ENCODE measurements around the gene SPRING1.

The SPRING1 gene

DNA sequence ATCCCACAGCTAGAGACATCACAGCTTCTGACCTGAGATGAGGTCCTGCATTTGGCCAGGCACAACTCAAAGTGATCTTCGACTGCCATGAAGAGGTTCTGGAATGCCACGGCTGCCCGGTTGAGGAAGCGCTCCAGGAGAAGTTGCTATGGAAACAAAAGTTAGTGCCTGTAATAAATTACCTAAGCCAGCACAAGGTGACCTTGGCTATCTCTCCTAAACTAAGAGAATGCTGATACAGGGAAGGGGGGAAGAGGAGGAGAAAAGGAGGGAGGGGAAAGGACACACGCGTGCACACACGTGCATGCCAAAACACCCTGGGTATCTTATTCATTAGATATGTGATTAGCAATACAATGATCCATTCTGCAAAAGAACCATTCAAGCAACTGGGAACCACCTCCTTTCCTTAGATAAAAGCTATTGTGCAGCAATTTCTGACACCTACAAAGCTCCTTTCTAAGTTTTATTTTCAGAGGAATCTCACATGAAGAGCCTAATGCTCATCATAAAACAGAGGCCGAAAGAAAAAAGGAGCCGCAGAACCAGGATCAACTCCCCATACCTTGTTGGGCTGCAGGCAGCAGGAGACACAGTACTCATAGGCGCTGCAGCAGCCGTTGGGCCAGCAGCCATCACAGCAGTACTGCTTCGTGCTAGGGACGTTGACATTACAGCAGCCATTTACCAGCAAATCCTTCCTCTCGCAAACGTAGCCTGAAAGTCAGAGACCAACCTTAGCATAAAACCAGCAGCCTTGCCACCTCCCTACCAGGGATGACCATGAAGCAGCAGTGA, 17.9 kb downstream of the SPRING1 start:
- Histone ChIP-seq H3K4me1 (ENCODE audit: insufficient read depth, low read length) (peaks cover 26% of the 10 kb centered on the region), H3K27ac (ENCODE audit: low read depth, low read length) (0 out of 2 replicates have a peak overlapping the region, but pooled peaks have one; percentile 6), H3K36me3 (ENCODE audit: insufficient read depth, low read length) (peaks cover 55% of the 10 kb centered on the region), H3K27me3 (ENCODE audit: insufficient read depth, low read length) (no peaks in the 10 kb centered on the region), H3K9ac (ENCODE audit: low read depth, low read length) (no peak overlapping the region; the same call in 1 of the 2 replicates), H3K4me3 (ENCODE audit: low read length) (no peak overlapping the region), H3K9me3 (ENCODE audit: insufficient read depth, low read depth, low read length) (no peaks in the 10 kb centered on the region)
- WGBS = 93% methylated on average over 13 of the region's 15 CpGs

- WGBS = 85% methylated on average over 10 of the region's 10 CpGs
- no peak overlapping the region for H3K27ac ChIP-seq (ENCODE audit: low read depth, low read length)
- H3K9ac ChIP-seq (ENCODE audit: low read depth, low read length) = no peak overlapping the region
- peaks cover 26% of the 10 kb centered on the region for H3K4me1 ChIP-seq (ENCODE audit: insufficient read depth, low read length)
- peaks cover 59% of the 10 kb centered on the region for H3K36me3 ChIP-seq (ENCODE audit: insufficient read depth, low read length)
- no peaks in the 10 kb centered on the region for H3K27me3 ChIP-seq (ENCODE audit: insufficient read depth, low read length)
- no peak overlapping the region for H3K4me3 ChIP-seq (ENCODE audit: low read length)
- no peaks in the 10 kb centered on the region for H3K9me3 ChIP-seq (ENCODE audit: insufficient read depth, low read depth, low read length)
Measured at GRCh38 chr12:116718655-116719454, 19.0 kb downstream of the SPRING1 start.

DNA sequence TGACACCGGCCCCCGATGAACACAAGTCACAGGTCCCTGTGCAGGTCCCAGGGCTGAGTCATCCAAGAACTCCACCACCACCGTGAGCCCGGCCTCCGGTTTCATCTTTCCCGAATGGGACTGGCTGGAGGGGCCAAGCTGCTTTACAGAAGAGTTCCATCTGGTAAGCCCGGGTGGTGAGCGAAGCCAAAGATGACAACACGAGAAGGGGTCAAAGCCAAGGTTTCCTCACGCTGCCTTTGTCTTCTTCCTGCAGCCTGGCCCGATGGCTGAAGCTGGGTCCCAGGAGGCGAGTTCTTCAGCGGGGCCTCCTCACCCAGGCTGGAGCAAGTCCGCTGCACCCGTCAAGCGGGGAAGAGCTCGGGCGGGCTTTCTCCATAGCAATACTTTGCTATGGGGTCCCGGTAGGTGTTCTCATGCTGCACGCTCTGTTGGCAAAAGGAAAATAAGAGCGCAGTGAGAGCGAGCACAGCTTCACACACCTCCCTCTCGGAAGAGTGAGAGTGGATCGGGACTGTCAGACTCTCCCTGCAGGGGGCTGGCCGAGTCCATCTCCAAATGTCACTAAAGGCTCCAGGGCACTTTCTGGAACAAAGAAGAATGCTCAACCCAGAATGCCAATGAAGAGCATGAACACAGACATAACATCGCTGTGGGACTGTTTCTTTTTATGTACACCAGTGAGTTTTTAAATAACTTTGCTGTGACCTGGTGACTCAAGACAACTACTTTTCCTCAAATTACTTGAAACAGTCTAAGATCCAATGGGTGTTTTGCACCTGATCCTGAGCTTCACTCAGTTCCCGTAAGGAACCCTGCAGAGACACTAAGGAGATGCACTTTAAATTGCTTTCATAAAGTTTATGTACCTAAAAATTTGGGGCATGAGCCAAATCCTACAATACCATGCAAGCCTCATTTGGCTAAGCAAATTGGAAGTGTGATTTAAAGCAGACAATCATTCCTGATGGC, 20.1 kb downstream of the SPRING1 start:
- Histone ChIP-seq H3K27me3 (ENCODE audit: insufficient read depth, low read length) (no peaks in the 10 kb centered on the region), H3K27ac (ENCODE audit: low read depth, low read length) (peak overlapping the region; percentile 48; the same call in 1 of the 2 replicates), H3K9ac (ENCODE audit: low read depth, low read length) (no peak overlapping the region), H3K36me3 (ENCODE audit: insufficient read depth, low read length) (peaks cover 55% of the 10 kb centered on the region), H3K4me1 (ENCODE audit: insufficient read depth, low read length) (peaks cover 26% of the 10 kb centered on the region), H3K9me3 (ENCODE audit: insufficient read depth, low read depth, low read length) (no peaks in the 10 kb centered on the region), H3K4me3 (ENCODE audit: low read length) (no peak overlapping the region)
- 82% methylated on average over 27 of the region's 27 CpGs for WGBS

DNA sequence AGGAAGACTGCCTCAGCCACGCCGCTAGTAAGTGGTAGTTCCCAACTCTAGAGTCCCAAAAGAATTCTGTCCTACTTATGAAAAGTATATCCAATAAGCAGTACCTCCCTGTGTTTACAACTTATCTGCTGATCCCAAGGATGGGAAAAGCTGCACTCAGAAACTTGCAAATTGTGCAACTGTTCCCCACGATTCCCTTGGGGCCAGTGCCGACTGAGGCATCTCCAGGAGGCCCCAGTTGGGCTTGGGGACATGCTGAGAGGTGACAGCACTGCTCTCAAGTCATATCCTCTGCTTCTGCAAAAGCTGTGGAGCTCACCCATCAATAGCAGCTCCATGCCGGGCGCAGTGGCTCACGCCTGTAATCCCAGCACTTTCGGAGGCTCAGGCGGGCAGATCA, 23.7 kb downstream of the SPRING1 start:
- Histone ChIP-seq H3K36me3 (ENCODE audit: insufficient read depth, low read length) (peaks cover 34% of the 10 kb centered on the region), H3K27ac (ENCODE audit: low read depth, low read length) (no peak overlapping the region), H3K9me3 (ENCODE audit: insufficient read depth, low read depth, low read length) (no peaks in the 10 kb centered on the region), H3K9ac (ENCODE audit: low read depth, low read length) (no peak overlapping the region), H3K27me3 (ENCODE audit: insufficient read depth, low read length) (peaks cover 10% of the 10 kb centered on the region), H3K4me1 (ENCODE audit: insufficient read depth, low read length) (peaks cover 18% of the 10 kb centered on the region), H3K4me3 (ENCODE audit: low read length) (no peak overlapping the region)
- 95% methylated on average over 9 of the region's 9 CpGs for WGBS

GRCh38 chr12:116713527-116713926, 24.3 kb downstream of the SPRING1 start:
- Histone ChIP-seq H3K27me3 (ENCODE audit: insufficient read depth, low read length) (peaks cover 10% of the 10 kb centered on the region), H3K9ac (ENCODE audit: low read depth, low read length) (no peak overlapping the region), H3K9me3 (ENCODE audit: insufficient read depth, low read depth, low read length) (no peaks in the 10 kb centered on the region), H3K4me1 (ENCODE audit: insufficient read depth, low read length) (peaks cover 12% of the 10 kb centered on the region; the same call in 1 of the 2 replicates), H3K36me3 (ENCODE audit: insufficient read depth, low read length) (peaks cover 31% of the 10 kb centered on the region), H3K27ac (ENCODE audit: low read depth, low read length) (no peak overlapping the region), H3K4me3 (ENCODE audit: low read length) (no peak overlapping the region)
- WGBS = 100% methylated on average over 2 of the region's 2 CpGs

- H3K4me3 ChIP-seq (ENCODE audit: low read length) = no peak overlapping the region
- H3K36me3 ChIP-seq (ENCODE audit: insufficient read depth, low read length) = peaks cover 31% of the 10 kb centered on the region
- H3K4me1 ChIP-seq (ENCODE audit: insufficient read depth, low read length) = peaks cover 3% of the 10 kb centered on the region; the same call in 1 of the 2 replicates
- no peak overlapping the region for H3K27ac ChIP-seq (ENCODE audit: low read depth, low read length)
- H3K9ac ChIP-seq (ENCODE audit: low read depth, low read length) = no peak overlapping the region
- H3K9me3 ChIP-seq (ENCODE audit: insufficient read depth, low read depth, low read length) = no peaks in the 10 kb centered on the region
- H3K27me3 ChIP-seq (ENCODE audit: insufficient read depth, low read length) = peaks cover 10% of the 10 kb centered on the region
- WGBS = 96% methylated on average over 17 of the region's 17 CpGs
Measured at GRCh38 chr12:116712458-116713303, 25.2 kb downstream of the SPRING1 start.

GRCh38 chr12:116710370-116711150, 27.3 kb downstream of the SPRING1 start:
- H3K36me3 ChIP-seq (ENCODE audit: insufficient read depth, low read length) = peaks cover 10% of the 10 kb centered on the region
- no peak overlapping the region for H3K9ac ChIP-seq (ENCODE audit: low read depth, low read length)
- H3K4me1 ChIP-seq (ENCODE audit: insufficient read depth, low read length) = no peaks in the 10 kb centered on the region
- WGBS = 86% methylated on average over 8 of the region's 8 CpGs
- no peak overlapping the region for H3K4me3 ChIP-seq (ENCODE audit: low read length)
- H3K9me3 ChIP-seq (ENCODE audit: insufficient read depth, low read depth, low read length) = no peaks in the 10 kb centered on the region
- H3K27me3 ChIP-seq (ENCODE audit: insufficient read depth, low read length) = peaks cover 10% of the 10 kb centered on the region
- no peak overlapping the region for H3K27ac ChIP-seq (ENCODE audit: low read depth, low read length)

GRCh38 chr12:116709768-116710167, 28.1 kb downstream of the SPRING1 start:
- H3K4me3 ChIP-seq (ENCODE audit: low read length) = no peak overlapping the region
- H3K36me3 ChIP-seq (ENCODE audit: insufficient read depth, low read length) = peaks cover 3% of the 10 kb centered on the region; the same call in 1 of the 2 replicates
- 73% methylated on average over 9 of the region's 10 CpGs for WGBS
- H3K4me1 ChIP-seq (ENCODE audit: insufficient read depth, low read length) = no peaks in the 10 kb centered on the region
- no peak overlapping the region for H3K9ac ChIP-seq (ENCODE audit: low read depth, low read length)
- no peaks in the 10 kb centered on the region for H3K9me3 ChIP-seq (ENCODE audit: insufficient read depth, low read depth, low read length)
- peaks cover 10% of the 10 kb centered on the region for H3K27me3 ChIP-seq (ENCODE audit: insufficient read depth, low read length)
- no peak overlapping the region for H3K27ac ChIP-seq (ENCODE audit: low read depth, low read length)

DNA sequence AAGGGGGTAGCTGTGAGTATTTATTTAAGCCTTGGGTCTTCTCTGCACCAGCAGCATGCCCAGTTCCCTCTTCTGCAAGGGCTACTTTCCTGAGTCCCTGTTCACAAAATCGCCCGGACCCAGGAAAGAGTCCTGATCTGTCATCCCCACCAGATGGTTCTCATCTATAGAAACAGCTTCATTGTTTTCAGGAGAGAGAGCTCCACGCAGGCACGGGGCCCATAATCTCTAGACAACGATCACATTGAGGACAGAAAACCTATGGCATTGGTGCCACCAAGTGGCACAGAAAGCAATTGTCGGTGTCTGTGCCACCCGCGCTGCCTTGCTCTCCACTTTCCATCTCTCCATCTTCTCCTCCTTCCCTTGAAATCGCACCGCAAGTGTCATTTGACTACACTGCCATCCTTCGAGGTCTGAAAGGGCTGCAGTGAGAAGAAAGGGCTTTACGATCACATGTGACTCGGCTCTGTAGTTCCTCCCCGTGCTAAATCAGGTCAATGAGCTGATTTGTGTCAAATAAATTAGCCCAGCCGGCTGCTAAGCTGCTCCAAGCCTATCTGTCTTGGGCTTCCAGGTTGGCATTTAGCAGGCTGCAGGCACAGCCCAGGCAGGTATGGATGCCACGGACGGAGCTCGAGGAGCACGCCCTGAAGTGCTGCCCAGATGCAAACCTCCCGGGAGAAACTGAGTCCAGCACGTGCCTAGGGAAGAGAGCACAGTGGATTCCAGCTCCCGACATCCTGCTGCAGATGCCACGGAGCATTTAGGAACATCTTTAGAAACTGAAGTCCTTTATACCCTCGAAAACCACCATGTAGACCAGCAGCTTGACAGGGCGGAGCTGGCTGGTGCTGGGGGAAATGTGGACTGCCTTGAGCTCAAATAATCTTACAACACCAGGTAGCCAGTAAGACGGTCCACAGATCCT, 28.8 kb downstream of the SPRING1 start:
- H3K27ac ChIP-seq (ENCODE audit: low read depth, low read length) = no peak overlapping the region
- no peaks in the 10 kb centered on the region for H3K4me1 ChIP-seq (ENCODE audit: insufficient read depth, low read length)
- no peaks in the 10 kb centered on the region for H3K9me3 ChIP-seq (ENCODE audit: insufficient read depth, low read depth, low read length)
- H3K9ac ChIP-seq (ENCODE audit: low read depth, low read length) = no peak overlapping the region
- WGBS = 54% methylated on average over 26 of the region's 26 CpGs
- H3K4me3 ChIP-seq (ENCODE audit: low read length) = no peak overlapping the region
- peaks cover under 1% of the 10 kb centered on the region; the same call in 1 of the 2 replicates for H3K36me3 ChIP-seq (ENCODE audit: insufficient read depth, low read length)
- H3K27me3 ChIP-seq (ENCODE audit: insufficient read depth, low read length) = peaks cover 10% of the 10 kb centered on the region

All from HUES64 (cell line).